Stimulated activated CD8-positive, alpha-beta memory T cell treated with anti-CD3 and anti-CD28 coated beads, Interleukin-12 subunit alpha, Interleukin-12 subunit beta, amount 100 ng/mL, for 24 hours (primary cell): ENCODE data around the gene SCG3.
"Not testable (repeated sequence)": the region's sequence is repeated elsewhere in the genome, so short reads cannot be mapped to it uniquely, and the experiment has no call there.

ENCODE experiments used
- DNase-seq: peaks from one replicate; pipeline ENCODE4 v3.0.0-alpha.2; 2020; ENCODE audit errors: extremely low read depth

SCG3 gene

DNA sequence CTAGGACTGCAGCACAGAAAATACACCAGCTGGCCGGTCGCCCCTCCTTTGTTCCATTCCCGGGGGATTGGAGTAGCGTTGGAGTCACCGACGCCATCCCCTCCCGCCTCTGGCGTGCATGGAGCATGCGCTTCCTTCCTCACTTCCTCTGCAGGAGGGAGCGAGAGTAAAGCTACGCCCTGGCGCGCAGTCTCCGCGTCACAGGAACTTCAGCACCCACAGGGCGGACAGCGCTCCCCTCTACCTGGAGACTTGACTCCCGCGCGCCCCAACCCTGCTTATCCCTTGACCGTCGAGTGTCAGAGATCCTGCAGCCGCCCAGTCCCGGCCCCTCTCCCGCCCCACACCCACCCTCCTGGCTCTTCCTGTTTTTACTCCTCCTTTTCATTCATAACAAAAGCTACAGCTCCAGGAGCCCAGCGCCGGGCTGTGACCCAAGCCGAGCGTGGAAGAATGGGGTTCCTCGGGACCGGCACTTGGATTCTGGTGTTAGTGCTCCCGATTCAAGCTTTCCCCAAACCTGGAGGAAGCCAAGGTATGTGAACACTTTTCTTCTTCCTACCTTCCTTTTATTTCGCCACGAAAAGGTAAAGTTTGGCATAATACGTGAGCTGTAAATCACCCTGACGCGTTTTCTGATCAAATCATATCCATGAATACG, at the start of gene SCG3:
Gene SCG3 (plus strand): TSS at position 201 of the 661 bp plus-strand sequence. CDS start 253 bp downstream, at position 454.
- DNase-seq: peak; percentile 9

DNA sequence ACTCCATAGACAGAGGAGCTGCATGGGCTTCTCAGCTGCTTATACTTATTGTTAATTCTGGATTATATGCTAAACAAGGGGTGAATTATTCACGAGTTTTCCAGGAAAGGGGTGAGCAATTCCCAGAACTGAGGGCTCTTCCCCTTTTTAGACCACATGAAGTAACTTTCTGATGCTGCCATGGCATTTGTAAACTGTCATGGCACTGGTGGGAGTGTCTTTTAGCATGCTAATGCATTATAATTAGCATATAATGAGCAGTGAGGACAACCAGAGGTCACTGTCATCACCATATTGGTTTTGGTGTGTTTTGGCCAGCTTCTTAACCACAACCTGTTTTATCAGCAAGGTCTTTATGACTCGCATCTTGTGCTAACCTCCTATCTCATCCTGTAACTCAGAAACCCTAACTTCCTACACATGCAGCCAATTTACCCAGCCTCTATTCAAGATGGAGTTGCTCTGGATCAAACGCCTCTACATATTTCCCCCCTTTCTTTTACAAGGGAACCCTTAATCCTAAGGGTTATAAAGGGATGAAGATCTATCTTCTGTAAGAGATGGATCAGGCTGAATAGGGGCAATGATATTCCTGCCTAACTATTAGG, 46.6 kb upstream of the SCG3 start:
- no peak for DNase-seq

DNA sequence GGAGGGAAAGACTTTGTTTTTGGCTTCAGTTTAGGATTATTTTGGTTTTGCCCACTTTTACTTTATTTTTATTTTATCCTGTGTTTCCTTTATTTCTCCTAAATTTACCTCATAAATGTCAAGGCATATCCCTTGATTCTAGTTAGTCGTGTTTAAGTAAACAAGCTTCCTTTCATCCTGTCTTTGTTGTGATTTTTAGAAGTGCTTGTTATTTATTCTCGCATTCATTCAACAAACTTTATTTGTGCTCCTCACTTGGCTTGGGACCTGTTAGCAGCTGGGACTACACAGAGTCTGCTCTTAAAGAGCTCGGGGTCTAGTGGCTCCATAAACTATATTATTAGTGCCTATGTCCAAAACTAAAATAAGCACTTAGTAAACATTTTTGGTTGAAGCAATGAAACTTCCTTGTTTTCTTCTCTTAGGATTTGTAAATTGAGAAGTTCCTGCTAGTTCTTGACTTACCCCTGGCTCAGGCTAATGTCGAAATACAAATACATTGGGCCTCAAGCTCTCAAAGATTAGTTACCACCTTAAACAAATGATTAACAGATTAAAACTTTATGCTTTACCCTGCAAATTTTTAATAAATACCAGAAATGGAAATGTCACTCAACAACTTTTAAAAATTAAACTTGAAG, 39.7 kb upstream of the SCG3 start:
- no peak for DNase-seq

DNA sequence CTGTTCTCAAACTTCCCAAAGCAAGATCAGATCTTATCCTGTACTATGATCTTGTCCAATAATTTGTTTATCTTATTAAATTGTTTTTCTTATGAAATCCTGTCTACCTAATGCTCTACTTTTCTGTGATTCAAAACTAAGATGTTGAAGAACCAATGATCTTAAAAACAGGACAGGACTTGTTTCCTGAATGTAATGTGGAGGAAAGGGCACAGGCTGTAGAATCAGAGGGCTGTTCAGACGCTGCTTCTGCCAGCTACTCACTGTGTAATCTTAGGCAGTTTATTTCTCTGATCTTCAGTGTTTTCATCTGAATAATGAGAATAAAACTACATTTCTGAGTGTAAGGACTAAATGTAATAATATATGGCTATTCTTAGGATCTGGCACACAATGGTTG, 38.6 kb upstream of the SCG3 start:
- DNase-seq: no peak

DNA sequence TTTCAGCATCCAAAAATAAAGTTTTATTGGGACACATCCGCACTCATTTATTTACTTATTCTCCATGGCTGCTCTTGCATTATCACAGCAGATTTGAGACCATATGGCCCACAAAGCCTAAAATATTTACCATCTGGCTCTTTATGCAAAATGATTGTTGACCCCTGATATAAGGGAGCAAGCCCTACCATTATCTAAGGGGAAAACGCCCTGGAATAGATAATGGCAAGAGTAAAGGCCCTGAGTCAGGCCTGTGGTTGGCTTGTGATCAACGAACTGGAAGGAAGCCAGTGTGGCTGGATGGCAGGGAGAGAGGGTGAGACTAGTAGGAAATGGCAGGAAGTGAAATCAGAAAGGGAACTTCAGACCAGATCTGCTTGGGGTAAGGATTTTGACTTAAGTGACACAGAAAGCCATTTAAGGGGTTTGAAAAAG, 34.2 kb upstream of the SCG3 start:
- DNase-seq: no peak

DNA sequence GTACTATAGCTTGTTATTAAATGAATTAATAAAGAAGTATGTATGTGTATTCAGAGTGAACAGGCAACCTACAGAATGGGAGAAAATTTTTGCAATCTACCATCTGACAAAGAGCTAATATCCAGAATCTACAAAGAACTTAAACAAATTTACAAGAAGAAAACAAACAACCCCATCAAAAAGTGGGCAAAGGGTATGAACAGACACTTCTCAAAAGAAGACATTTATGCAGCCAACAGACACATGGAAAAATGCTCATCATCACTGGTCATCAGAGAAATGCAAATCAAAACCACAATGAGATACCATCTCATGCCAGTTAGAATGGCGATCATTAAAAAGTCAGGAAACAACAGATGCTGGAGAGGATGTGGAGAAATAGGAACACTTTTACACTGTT, 33.2 kb upstream of the SCG3 start:
- DNase-seq: not testable (repeated sequence)

DNA sequence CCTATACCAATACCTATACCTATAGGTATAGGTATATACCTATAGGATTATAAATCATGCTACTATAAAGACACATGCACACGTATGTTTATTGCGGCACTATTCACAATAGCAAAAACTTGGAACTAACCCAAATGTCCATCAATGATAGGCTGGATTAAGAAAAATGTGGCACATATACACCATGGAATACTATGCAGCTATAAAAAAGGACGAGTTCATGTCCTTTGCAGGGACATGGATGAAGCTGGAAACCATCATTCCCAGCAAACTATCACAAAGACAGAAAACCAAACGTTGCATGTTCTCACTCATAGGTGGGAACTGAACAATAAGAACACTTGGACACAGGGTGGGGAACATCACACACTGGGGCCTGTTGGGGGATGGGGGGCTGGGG, 32.7 kb upstream of the SCG3 start:
- DNase-seq: not testable (repeated sequence)

DNA sequence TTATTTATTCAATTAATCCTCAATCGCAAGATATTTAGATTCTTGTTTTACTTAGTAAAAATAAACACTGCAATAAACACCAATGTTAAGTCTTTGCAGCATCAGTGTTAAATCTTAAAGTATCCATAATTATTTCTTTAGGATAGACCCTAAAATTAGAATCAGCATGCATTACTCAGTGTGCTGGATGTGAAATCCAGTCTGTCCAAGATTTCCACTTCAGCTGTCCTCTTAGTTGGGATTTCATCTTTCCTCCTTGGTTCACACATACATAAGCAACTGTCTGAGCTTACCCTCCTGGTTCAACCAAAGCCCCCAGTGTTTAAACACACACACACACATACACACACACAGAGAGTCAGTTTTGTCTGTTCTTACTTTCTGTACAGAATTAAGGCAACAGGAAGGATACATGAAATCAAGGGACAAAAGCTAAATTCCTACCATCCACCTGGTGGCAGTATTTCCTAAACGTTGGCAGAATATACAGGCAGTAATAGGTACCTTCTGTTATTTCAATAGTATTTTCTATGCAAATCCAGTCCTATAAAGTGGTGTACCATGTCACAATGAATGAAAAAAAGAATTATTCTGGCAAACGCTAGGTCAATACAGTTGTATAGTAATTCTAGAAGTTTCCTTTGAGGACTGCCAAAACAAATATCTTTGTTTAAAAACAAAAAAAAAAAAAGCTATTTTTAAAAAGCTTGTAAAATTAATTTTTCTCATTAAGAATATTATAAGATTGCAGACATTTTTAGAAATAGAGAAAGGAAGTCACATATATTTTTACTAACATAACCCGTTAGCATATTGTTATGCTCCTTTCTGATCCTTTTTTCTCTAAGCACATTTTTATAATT, 31.4 kb upstream of the SCG3 start:
- DNase-seq: no peak

DNA sequence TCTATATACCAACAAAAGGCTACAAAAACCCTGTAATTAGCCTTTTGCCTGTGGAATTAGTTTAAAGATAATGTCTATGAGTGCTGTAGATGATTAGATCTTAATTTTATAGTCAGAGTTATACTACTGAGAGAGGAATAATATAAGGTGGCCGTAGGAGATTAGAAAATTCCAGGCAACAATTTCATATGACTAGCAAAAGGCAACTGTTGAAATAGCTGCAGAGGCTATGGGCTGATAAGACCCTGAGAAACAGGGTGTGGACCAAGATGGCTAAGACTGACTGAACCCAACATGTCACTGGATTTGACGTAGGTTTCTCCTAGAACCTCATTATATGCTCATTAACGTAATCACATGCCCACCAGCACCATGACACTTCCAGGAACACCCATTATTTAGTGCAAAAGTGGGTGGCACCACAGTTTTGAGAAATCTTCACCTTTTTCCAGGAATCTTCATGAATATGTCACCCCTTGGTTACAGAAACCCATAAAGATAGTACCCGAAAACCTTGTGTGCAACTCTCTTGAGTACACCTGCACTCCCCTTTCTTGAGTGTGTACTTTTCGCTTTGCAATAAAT, 29.1 kb upstream of the SCG3 start:
- DNase-seq: no peak

DNA sequence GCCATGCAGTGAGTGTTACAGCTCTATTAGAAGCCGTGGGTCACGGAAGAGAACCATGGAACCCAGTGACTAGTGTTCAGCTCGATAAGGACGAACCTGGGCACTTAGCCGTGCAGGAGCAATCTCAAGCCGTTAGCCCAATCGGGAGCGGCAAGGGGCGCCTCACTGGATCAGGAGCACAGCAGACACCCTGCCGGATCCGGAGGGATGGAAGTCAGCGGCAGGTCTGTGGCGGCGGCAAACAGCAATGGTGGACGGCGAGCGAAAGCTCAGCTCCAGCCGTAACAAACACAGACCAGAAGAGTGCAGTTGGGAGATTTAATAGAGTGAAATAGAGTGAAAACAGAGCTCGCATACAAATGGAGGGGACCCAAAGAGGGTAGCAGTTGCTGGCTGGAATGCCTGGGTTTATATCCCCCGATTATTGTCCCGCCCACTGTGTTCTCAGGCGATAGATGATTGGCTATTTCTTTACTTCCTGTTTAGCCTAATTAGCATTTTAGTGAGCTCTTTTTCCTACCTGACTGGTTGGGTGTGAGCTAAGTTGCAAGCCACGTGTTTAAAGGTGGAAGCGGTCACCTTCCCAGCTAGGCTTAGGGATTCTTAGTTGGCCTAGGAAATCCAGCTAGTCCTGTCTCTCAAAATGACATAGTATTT, 25.8 kb upstream of the SCG3 start:
- DNase-seq: not testable (repeated sequence)

DNA sequence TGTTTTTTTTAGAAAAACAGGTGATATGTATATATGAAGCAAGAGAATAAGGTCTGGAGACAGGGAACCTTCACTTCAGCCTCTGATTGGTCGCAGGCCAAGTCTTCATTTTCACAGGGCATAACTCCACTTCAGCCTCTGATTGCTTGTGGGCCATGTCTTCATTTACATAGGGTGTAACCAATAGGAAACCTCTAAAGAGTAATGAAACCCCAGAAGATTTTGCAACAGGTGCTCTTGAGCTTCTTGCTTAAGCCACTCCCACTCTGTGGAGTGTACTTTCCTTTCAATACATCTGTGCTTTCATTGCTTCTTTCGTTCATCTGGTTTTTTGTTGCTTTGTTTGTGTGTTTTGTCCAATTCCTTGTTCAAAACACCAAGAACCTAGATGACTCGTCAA, 22.6 kb upstream of the SCG3 start:
- no peak for DNase-seq

DNA sequence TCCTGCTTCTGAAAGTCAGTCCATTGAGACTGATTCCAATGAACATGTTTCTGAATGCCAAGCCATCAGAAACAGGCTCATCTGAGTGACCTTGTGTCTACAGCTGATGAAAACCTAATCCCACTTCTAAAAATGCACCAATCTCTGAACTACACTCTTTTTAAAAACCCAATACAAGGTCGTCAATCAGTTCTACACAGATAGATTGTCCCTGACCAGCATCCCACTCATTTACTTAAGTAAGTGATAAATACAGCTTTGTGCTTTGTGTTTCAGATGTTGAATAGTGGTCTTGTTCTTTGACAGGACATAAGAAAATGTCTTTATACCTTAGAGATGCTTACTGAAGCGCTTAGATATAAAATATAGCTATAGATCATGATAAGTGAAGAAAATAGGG, 20.2 kb upstream of the SCG3 start:
- DNase-seq: no peak

DNA sequence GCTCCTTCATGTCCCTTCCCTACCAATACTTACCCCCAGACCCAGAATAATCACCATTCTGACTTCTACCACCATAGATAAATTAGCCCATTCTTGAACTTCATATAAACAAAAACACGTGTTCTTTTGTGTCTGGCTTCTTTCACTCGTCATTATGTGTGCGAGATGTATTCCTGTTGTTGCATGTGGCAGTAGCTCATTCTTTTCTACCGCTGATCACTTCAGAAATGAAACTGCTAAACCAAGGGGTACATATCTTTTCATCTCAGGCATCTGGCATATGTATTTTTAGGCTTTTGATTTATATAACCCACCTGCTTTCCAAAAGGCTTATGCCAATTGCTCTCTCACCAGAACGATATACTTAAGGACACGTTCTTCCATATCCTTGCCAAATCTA, 13.8 kb upstream of the SCG3 start:
- DNase-seq: no peak

DNA sequence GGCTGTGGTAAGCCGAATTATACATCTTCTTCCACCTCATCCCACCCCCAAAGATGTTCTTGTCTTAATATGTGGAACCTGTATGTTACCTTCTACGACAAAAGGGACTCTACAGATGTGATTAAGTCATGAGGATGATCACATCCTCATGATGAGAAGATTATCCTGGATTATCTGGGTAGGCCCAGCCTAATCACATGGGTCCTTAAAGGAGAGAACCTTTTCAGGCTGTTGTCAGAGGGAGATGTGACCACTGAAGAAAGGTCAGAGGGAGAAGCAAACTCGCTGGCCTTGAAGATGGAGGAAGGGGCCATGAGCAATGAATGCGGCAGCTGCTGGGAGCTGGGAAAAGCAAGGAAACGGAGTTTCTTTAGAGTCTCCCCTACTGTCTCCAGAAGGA, 12.9 kb upstream of the SCG3 start:
- DNase-seq: no peak

DNA sequence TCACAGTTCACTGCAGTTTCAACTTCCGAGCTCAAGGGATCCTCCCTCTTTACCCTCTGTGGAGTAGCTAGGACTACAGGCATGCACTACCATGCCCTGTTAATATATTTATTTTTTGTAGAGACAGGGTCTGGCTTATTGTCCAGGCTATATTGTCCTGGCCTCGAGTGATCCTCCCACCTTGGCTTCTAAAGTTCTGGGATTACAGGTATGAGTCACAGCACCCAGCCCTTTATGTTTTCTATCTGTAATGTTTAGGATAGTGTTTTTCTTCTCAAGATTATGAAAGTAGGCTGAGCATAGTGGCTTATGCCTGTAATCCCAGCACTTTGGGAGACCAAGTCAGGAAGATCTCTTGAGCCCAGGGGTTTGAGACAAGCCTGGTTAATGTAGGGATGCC, 11.9 kb upstream of the SCG3 start:
- no peak for DNase-seq

DNA sequence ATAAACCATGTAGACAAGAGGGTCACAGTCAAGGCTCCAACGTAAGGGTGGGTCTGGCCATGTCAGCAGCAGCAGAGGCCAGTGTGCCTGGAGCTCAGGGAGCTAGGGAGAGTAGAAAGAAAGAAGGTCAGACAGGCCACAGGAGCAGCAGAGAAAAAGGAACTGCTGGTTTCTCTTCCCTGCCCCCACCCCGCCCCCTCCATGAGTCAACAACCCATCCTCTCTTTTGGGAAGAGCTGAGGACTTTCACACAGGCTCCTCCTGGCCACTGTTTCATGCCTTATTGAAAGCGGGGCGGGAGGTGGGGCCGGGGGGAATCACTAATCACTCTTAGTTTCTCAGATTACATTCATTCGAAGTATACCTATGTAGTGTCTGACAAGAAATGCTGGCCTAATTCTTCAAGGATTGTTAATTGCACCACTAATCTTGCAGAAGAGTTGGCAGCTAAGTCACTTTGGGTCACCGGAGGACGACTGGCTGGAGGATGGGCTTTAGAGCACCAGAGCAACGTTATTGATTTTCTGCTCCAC, 9.1 kb upstream of the SCG3 start:
- no peak for DNase-seq

DNA sequence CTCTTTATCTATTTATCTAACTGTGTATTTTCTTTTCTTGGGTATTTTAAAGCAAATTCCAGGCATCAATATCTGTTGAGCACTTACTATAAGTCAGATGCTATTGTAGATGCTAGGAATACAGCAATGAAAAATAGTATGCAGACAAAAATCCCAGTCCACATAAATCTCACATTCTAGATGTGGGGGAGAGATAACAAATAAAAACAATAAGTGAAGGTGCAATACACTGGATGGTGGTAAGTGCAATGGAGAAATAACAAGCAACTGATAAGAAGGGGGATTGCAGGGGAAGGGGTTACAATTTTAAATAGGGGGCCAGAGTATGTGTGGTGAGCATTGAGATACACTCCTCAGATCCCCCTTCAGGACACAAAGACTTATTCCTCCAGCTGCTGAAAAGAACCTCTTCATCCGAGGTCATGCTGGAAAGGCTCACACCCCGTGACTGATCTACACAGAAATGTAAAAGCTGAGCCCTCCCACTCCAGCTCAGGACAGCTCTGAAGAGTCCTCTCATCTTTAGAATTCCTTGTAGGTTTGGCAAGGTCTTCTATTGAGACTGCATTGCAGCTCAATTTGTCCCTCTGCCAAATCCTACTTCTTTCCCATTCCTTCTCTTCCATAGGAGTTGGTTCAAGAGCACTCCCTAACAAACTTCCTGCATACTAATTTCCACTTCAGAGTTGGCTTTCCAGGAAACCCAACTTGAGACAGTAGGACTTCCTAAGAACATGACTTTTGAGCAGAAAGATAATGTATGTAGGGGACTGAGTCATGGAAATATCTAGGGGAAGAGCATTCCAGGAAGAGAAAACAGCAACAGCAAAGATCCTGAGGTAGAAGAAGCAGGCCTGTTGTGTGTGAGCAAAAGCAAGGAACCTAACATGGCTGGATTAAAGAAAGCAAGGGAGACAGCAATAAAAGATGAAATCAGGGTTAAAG, 8.1 kb upstream of the SCG3 start:
- no peak for DNase-seq

DNA sequence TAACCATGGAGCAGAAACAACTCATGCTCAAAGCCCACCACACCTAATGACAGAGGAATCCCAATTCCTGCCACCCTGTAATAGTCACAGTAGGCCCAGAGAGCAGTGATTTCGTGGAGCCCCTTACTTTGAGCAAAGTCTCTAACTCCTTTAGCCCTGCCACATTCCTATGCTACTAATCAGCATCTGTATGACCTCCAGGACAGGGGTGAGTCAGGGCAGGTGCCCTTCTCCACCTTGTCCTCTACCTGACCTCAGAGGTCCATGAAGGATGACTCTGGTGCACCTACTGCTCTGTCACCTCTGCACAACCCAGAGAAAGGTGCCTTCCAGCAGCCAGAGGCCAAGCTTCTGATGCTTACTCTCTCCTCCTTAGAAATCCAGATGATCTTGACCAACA, 6.1 kb upstream of the SCG3 start:
- no peak for DNase-seq

DNA sequence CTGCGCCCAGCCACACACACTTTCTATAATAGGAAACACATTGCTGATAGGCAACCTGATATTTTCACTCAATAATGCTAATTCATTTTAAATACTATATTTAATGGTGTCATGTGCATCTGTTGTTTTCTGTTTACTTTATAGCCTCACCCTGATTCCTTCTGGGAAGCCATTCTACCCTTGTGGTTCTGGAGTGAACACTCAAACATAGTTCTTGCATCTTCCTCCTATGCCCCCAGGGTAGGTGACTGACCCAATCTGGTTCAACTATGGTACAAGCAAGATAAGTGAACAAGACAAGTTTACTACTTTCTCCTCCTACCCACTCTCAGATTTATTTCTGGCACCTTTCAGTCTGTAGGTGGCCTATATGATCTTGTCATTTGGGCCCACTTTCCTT, 4.3 kb upstream of the SCG3 start:
- DNase-seq: no peak

DNA sequence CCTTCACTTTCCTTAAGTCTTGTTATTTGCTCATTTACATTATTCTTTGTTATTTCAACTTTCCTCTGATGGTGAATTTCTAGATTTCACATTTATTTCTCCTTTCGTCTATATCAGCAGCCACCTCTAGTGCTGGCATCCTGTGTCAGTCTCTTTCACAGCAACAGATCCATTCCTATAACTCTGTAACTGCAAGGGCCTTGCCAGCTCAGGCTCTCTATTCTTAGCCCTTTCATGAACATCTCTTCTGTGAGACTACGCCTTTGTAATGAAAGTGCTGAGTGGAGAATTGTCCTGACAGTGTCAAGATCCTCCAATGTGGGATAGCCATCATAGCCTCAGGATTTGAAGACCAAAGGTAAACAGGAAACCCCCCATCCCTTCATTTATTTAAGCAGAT, 3.9 kb upstream of the SCG3 start:
- DNase-seq: no peak
